Activated T-cell treated with anti-CD3 and anti-CD28 coated beads, Interleukin-2, amount 50 U/mL, for 4 hours (primary cell): ENCODE measurements around the gene BRWD1. TPM values are rescaled to one million over a fixed set of nuclear protein-coding genes. Genes with fewer than 3 reads are reported as not detected.
A peak's percentile ranks its signal among the peaks of the same experiment; 100 is the strongest.

Experiments used
- ATAC-seq, 2 donors: fragments of 200-7000 bp; cut with Tn5 transposase; one replicate each; pipeline ENCODE4 v1.10.0; 2021
- DNase-seq: peaks from one replicate; pipeline ENCODE4 v3.0.0-alpha.2; 2020
- H3K27me3 Mint-ChIP-seq: one replicate; pipeline ENCODE4 v1.8.0; 2021; ENCODE audit warnings: low read depth, mixed read lengths
- H3K36me3 Mint-ChIP-seq: one replicate; pipeline ENCODE4 v1.8.0; 2022; ENCODE audit warnings: mixed read lengths; ENCODE audit not compliant: insufficient read depth
- H3K4me1 Mint-ChIP-seq: one replicate; pipeline ENCODE4 v1.8.0; 2021; ENCODE audit warnings: low read depth, mixed read lengths
- H3K4me3 Mint-ChIP-seq: one replicate; pipeline ENCODE4 v1.8.0; 2021; ENCODE audit warnings: mild to moderate bottlenecking, moderate library complexity, mixed read lengths
- H3K9me3 Mint-ChIP-seq: one replicate; pipeline ENCODE4 v1.8.0; 2021; ENCODE audit warnings: mixed read lengths
- total RNA-seq, 3 donors: library from RNA; stranded (reverse); gene quantifications; one replicate each; pipeline ENCODE4 v1.2.1, GENCODE V29; 2021

The BRWD1 gene
- total RNA-seq, 3 donors from 2014 or later = 17.3 to 24.7 (median 22.9) TPM

- no peak for DNase-seq
- no peaks in the 10 kb centered on the region for H3K27me3 Mint-ChIP-seq
- H3K4me3 Mint-ChIP-seq = no peak overlapping the region
- peaks cover 19% of the 10 kb centered on the region for H3K4me1 Mint-ChIP-seq
- H3K9me3 Mint-ChIP-seq = no peaks in the 10 kb centered on the region
- H3K36me3 Mint-ChIP-seq = no peaks in the 10 kb centered on the region
- no peak for ATAC-seq
Measured at GRCh38 chr21:39317134-39318090, 4.0 kb upstream of the BRWD1 start.

DNA sequence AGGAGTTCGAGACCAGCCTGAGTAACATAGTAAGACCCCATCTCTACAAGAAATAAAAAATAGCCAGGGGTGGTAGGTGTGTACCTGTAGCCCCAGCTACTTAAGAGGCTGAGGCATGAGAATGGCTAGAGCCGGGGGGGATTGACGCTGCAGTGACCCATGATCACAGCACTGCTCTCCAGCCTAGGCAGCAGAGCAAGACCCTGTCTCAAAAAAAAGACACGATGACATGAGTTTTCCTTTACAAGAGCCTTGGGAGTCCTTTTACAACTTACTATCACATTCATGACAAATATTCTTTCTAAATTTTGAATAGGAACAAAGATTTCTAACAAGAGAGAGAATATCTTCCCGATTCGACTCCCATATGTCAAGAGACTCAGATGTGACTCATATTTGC is 3.3 kb upstream of the BRWD1 start:
- no peak for ATAC-seq
- H3K4me1 Mint-ChIP-seq = peaks cover 25% of the 10 kb centered on the region
- H3K27me3 Mint-ChIP-seq = no peaks in the 10 kb centered on the region
- H3K4me3 Mint-ChIP-seq = no peak overlapping the region
- H3K9me3 Mint-ChIP-seq = no peaks in the 10 kb centered on the region
- H3K36me3 Mint-ChIP-seq = peaks cover 3% of the 10 kb centered on the region
- DNase-seq = no peak

DNA sequence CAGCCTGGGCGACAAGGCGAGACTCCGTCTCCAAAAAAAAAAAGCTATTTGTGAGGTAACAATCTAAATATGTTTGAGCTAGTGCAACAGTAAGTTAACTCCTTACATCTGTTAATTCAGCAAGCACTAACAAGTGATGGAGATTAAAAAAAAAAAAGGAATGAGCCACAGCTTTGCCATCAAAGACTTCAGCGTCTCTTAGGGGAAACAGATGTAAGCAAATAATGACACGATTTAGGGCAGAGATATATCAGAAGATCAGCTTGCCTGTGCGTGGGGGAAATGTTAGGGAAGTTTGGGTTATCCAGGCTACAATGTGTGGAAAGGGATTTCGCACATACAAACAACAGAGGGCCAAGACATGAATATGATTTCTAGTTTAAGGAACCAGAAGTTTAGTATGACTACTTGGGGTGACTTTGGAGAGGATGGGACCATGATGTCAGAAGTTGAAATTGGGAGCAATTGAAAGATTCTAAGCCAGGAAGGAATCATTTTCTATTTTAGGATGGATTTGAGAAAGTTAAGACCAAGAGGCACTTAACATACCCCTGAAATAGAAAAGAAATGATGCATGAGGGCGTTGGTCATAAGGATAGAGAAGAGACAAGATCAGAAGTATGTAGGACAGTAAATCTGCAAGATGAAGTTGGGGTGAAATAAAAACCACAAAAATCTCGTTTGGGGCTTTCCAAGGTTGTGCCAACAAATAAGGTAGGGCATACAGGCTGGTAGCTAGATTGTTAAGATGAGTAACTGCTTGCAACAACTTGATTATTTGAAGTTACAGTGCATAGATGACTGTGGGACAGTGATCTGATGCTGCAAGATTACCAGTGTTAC is 2.4 kb upstream of the BRWD1 start:
- Mint-ChIP-seq H3K4me1 (peaks cover 31% of the 10 kb centered on the region), H3K36me3 (peaks cover 4% of the 10 kb centered on the region), H3K27me3 (no peaks in the 10 kb centered on the region), H3K4me3 (peak overlapping the region; percentile 2), H3K9me3 (no peaks in the 10 kb centered on the region)
- ATAC-seq = peak; percentile 18 to 31
- DNase-seq = no peak

DNA sequence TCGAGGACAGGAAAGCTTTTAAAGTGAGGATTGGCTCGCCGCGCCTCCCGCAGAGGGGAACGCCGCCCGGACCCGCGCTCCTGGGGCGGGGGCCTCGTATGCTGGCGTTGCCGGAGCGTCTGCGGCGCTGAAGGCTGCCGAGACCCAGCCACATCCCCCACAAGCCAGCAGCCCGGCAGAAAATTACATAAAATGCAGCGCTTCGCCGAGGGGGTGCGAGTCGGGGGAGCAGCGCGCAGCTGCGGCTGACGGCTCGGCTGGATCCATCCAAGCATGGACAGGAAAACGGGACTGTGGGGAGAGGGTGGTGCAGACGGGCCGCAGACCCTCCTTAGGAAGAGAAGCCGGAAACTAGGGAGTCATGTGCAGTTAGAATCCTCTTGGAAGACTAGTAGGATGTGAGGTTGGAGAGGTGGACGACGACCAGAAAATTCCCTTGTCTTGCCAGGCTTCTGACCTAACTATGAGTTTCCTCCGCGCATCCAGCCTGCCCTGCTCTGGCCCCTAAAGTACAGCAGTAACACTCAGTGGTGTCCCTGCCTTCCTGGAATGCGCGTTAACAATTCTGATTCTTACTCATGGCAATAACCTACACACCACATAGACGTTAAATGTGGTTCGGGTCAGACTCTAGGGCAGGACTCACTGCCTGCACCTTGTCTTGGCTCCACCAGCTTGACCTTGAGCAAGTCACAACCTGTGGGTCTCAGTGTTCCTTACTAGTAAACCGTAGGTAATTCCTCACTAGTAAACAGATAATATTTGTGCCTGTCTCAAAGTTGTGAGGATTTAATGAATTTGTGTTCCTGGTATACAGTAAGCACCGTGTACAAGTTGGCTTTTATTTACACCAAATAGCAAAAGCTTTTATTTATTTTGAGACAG is 953 bp upstream of the BRWD1 start:
- peaks cover 7% of the 10 kb centered on the region for H3K36me3 Mint-ChIP-seq
- peak overlapping the region; percentile 86 for H3K4me3 Mint-ChIP-seq
- H3K27me3 Mint-ChIP-seq = no peaks in the 10 kb centered on the region
- H3K4me1 Mint-ChIP-seq = peaks cover 36% of the 10 kb centered on the region
- H3K9me3 Mint-ChIP-seq = no peaks in the 10 kb centered on the region
- DNase-seq = peak; percentile 30
- peak; percentile 11 to 14 for ATAC-seq

DNA sequence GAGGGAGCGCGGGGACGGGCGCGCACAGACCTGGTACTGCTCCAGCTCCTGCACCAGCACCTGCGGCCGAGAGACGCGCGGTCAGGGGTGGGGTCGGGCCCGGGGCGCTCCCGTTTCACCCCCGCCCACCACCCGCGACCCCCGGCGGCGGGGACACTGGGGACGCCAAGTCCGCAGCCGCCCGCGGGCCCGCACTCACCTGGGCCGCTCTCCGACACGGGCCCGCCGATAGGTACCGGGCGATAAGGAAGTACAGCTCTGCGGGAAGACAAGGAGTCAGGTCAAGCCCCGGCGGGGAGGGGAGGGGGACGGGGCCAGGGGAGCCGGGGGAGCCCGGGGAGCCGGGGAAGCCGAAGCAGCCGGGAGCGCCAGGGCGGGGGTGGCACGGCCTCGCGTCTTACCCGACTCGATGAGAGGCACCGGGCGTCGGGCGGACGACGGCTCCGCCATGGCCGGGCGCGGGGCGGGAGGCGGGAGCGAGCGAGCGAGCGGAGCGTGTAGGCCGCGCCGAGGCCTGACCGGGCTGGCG is 326 bp downstream of the BRWD1 start:
- Mint-ChIP-seq H3K27me3 (no peaks in the 10 kb centered on the region), H3K4me1 (peaks cover 46% of the 10 kb centered on the region), H3K9me3 (no peaks in the 10 kb centered on the region), H3K36me3 (peaks cover 7% of the 10 kb centered on the region), H3K4me3 (peak overlapping the region; percentile 86)
- ATAC-seq = peak; percentile 8 to 9
- peak; percentile 5 for DNase-seq

- ATAC-seq (peak; percentile 76 to 78), DNase-seq (peak; percentile 96)
- Mint-ChIP-seq H3K4me1 (peaks cover 51% of the 10 kb centered on the region), H3K9me3 (no peaks in the 10 kb centered on the region), H3K4me3 (peak overlapping the region; percentile 86), H3K27me3 (no peaks in the 10 kb centered on the region), H3K36me3 (peaks cover 7% of the 10 kb centered on the region)
Measured at GRCh38 chr21:39312112-39313041, 1.1 kb downstream of the BRWD1 start.

DNA sequence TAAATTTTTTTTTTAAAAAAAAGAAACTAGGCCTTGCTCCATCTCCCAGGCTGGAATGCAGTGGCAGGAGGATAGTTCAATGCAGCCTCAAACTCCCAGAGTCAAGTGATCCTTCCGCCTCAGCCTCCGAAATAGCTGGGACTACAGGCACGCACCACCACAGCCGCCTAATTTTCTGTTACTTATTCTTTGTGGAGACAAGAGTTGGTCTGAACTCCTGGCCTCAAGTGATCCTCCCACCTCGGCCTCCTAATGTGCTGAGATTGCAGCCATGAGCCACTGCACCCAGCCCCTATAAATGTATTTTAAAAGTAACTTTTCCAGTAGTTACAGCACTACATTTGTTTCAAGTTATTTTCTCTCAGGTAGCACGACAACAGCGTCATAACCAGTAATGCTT is 2.3 kb downstream of the BRWD1 start:
- Mint-ChIP-seq H3K4me1 (peaks cover 50% of the 10 kb centered on the region), H3K9me3 (no peaks in the 10 kb centered on the region), H3K36me3 (peaks cover 9% of the 10 kb centered on the region)

DNA sequence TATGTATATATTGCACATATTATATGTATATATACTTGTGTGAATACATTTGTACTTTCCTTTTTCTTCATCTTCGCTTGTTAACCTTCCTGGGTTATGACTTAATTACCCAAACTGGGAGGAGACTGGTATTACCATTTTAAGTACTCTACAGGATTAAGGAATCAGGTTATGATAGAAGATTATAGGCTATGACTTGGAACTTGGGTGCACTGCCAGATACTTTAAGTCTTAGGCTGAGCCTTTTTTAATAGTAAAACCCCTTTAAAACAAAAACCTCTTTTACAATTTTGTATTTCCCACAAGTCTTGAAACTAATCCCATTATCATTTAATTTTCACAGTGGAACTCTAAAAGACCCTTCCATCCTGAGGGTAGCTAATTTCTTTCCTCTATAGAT is 6.0 kb downstream of the BRWD1 start:
- ATAC-seq (no peak), DNase-seq (no peak)
- no peak overlapping the region for H3K4me3 Mint-ChIP-seq
- no peaks in the 10 kb centered on the region for H3K9me3 Mint-ChIP-seq
- peaks cover 40% of the 10 kb centered on the region for H3K4me1 Mint-ChIP-seq
- H3K27me3 Mint-ChIP-seq = no peaks in the 10 kb centered on the region
- peaks cover 18% of the 10 kb centered on the region for H3K36me3 Mint-ChIP-seq

More for the DNA sequence above, 2.3 kb downstream of the BRWD1 start:
- H3K4me3 Mint-ChIP-seq = no peak overlapping the region
- DNase-seq (no peak), ATAC-seq (no peak)
- no peaks in the 10 kb centered on the region for H3K27me3 Mint-ChIP-seq

DNA sequence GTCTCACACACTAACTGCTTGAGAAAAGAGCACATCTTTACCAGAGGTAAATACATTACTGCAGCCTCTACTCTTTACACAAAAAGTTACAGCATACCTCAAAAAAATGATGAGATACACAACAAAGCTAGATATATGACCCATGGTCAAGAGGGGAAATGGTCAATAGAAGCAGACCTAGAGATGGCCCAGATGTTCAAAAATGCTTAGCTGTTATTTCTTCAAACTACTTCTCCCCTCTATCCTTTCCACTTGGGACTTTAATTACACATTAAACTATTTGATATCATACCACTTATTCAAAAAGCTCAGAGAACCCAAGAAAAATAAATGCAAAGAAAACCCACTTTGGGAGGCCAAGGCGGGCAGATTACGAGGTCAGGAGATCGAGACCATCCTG is 12.8 kb downstream of the BRWD1 start:
- Mint-ChIP-seq H3K9me3 (peaks cover 8% of the 10 kb centered on the region), H3K4me1 (peaks cover 37% of the 10 kb centered on the region), H3K27me3 (no peaks in the 10 kb centered on the region), H3K36me3 (peaks cover 43% of the 10 kb centered on the region), H3K4me3 (no peak overlapping the region)
- DNase-seq = no peak
- ATAC-seq = no peak

DNA sequence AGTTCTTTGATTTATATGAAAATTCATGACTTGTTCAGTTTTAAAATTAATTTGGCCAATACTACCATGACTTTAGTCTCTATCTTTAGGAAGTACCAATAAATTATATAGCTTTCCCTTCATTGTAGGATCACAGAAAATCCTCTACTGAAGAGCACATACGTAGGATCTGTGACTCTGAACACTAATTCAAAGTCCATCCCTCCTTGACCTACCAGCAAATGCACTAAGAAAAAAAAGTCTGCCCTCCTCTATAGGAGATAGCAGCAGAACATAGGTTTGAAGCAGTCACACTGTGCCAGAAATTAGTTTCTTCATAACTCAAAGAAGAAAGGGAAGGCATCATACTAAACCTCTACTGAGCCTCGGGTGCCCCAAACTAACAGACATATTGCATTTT is 16.5 kb downstream of the BRWD1 start:
- Mint-ChIP-seq H3K4me1 (peaks cover 28% of the 10 kb centered on the region), H3K36me3 (peaks cover 55% of the 10 kb centered on the region), H3K27me3 (no peaks in the 10 kb centered on the region), H3K9me3 (peaks cover 8% of the 10 kb centered on the region), H3K4me3 (no peak overlapping the region)
- DNase-seq (no peak), ATAC-seq (no peak)

GRCh38 chr21:39288987-39289386 is 24.4 kb downstream of the BRWD1 start:
- H3K4me3 Mint-ChIP-seq = no peak overlapping the region
- no peaks in the 10 kb centered on the region for H3K27me3 Mint-ChIP-seq

DNA sequence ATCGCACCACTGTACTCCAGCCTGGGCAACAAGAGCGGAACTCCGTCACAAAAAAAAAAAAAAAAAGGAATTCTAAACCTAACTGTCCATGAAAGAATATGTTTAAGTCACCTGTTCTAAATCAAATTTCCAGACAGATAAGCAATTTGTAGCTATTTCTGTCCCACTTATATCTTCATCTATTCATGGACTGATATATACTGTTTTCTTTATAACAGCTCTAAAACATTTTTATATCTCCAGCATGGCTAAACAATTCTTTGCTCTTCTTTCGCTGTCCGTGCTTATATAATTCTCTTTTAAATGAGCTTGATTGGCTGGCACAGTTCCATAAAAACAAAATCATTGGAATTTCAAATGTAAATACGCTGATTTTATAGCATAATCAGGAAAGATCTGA is 30.5 kb downstream of the BRWD1 start:
- H3K27me3 Mint-ChIP-seq = no peaks in the 10 kb centered on the region
- peaks cover 24% of the 10 kb centered on the region for H3K36me3 Mint-ChIP-seq
- no peaks in the 10 kb centered on the region for H3K9me3 Mint-ChIP-seq
- DNase-seq (no peak), ATAC-seq (no peak)
- H3K4me1 Mint-ChIP-seq = peaks cover 5% of the 10 kb centered on the region
- no peak overlapping the region for H3K4me3 Mint-ChIP-seq

More at GRCh38 chr21:39288987-39289386, 24.4 kb downstream of the BRWD1 start:
- H3K36me3 Mint-ChIP-seq = peaks cover 58% of the 10 kb centered on the region
- ATAC-seq (no peak), DNase-seq (no peak)
- H3K4me1 Mint-ChIP-seq = peaks cover 6% of the 10 kb centered on the region
- H3K9me3 Mint-ChIP-seq = no peaks in the 10 kb centered on the region

- no peak overlapping the region for H3K4me3 Mint-ChIP-seq
- ATAC-seq = no peak
- H3K4me1 Mint-ChIP-seq = peaks cover 5% of the 10 kb centered on the region
- no peaks in the 10 kb centered on the region for H3K27me3 Mint-ChIP-seq
- peaks cover 16% of the 10 kb centered on the region for H3K36me3 Mint-ChIP-seq
- DNase-seq = no peak
- H3K9me3 Mint-ChIP-seq = no peaks in the 10 kb centered on the region
Measured at GRCh38 chr21:39281853-39282252, 31.6 kb downstream of the BRWD1 start.
